ENCODE results near the gene CNTNAP5.

Gene CNTNAP5

GRCh38 chr2:124520953-124521352, 495.9 kb downstream of the CNTNAP5 start:
- no peak for DNase-seq (ENCODE audit: low read depth, low spot score)
- no peak for TF ChIP-seq CTCF (IDR thresholded peaks at IDR 0.05; ENCODE audit: insufficient read depth, low read length, missing control alignments)
- POLR2A ChIA-PET: no interaction called here
- no peak overlapping the region for H3K4me3 ChIP-seq (ENCODE audit: low read depth, low read length)
- CTCF ChIA-PET: no interaction called here

- no peak for TF ChIP-seq CTCF (IDR thresholded peaks at IDR 0.05; ENCODE audit: insufficient read depth, low read length, missing control alignments)
- no peak overlapping the region for H3K4me3 ChIP-seq (ENCODE audit: low read depth, low read length)
- no peak for DNase-seq (ENCODE audit: low read depth, low spot score)
- POLR2A ChIA-PET: no interaction called here
- CTCF ChIA-PET: no interaction called here
These were observed 498.0 kb downstream of the CNTNAP5 start for GRCh38 chr2:124523096-124523495.

GRCh38 chr2:124524155-124524915, 499.2 kb downstream of the CNTNAP5 start:
- ChIA-PET CTCF (no interaction called here), POLR2A (no interaction called here)
- no peak overlapping the region for H3K4me3 ChIP-seq (ENCODE audit: low read depth, low read length)
- no peak for TF ChIP-seq CTCF (IDR thresholded peaks at IDR 0.05; ENCODE audit: insufficient read depth, low read length, missing control alignments)
- DNase-seq (ENCODE audit: low read depth, low spot score): no peak

- no peak for DNase-seq (ENCODE audit: low read depth, low spot score)
- POLR2A ChIA-PET: no interaction called here
- CTCF ChIA-PET: no interaction called here
- TF ChIP-seq CTCF (IDR thresholded peaks at IDR 0.05; ENCODE audit: insufficient read depth, low read length, missing control alignments): no peak
- no peak overlapping the region for H3K4me3 ChIP-seq (ENCODE audit: low read depth, low read length)
These were observed 501.1 kb downstream of the CNTNAP5 start for GRCh38 chr2:124526221-124526620.

GRCh38 chr2:124530203-124530602, 505.1 kb downstream of the CNTNAP5 start:
- DNase-seq (ENCODE audit: low read depth, low spot score): no peak
- no peak for TF ChIP-seq CTCF (IDR thresholded peaks at IDR 0.05; ENCODE audit: insufficient read depth, low read length, missing control alignments)
- CTCF ChIA-PET: no interaction called here
- H3K4me3 ChIP-seq (ENCODE audit: low read depth, low read length): no peak overlapping the region
- POLR2A ChIA-PET: no interaction called here

- TF ChIP-seq CTCF (IDR thresholded peaks at IDR 0.05; ENCODE audit: insufficient read depth, low read length, missing control alignments): no peak
- ChIA-PET CTCF (no interaction called here), POLR2A (no interaction called here)
- H3K4me3 ChIP-seq (ENCODE audit: low read depth, low read length): no peak overlapping the region
- no peak for DNase-seq (ENCODE audit: low read depth, low spot score)
These were observed 508.3 kb downstream of the CNTNAP5 start for GRCh38 chr2:124533226-124533954.
